ENCODE data around the gene COL25A1. TPM values are rescaled to one million over a fixed set of nuclear protein-coding genes. Genes with fewer than 3 reads are reported as not detected.

The COL25A1 gene
- total and polyA plus RNA-seq, 2 experiments from 2014 or later = 0.25 TPM; not detected in 1

GRCh38 chr4:108887034-108887433, 415.4 kb downstream of the COL25A1 start:
- Histone ChIP-seq H3F3A (ENCODE audit: insufficient read depth) (peaks cover 25% of the 10 kb centered on the region), H3K36me3 (ENCODE audit: low read depth) (no peaks in the 10 kb centered on the region), H3K27ac (no peak overlapping the region), H3K4me1 (ENCODE audit: insufficient read depth) (peaks cover 46% of the 10 kb centered on the region), H3K79me2 (ENCODE audit: insufficient read depth) (no peaks in the 10 kb centered on the region), H3K9me3 (ENCODE audit: low read depth) (no peaks in the 10 kb centered on the region), H3K27me3 (replicated peaks; ENCODE audit: insufficient read depth) (no peaks in the 10 kb centered on the region), H3K9ac (no peak overlapping the region), H3K4me2 (ENCODE audit: unreplicated experiment) (no peak overlapping the region), H4K20me1 (ENCODE audit: insufficient read depth) (no peaks in the 10 kb centered on the region), H3K9me2 (ENCODE audit: insufficient read depth) (no peaks in the 10 kb centered on the region), H3K4me3 (no peak overlapping the region), H2AFZ (peak overlapping the region; percentile 34; the same call in 1 of the 2 replicates)
- DNase-seq = no peak
- TF ChIP-seq EZH2 (IDR thresholded peaks at IDR 0.05; ENCODE audit: insufficient read depth, poor library complexity, severe bottlenecking) (no peak), EZH2phosphoT487 (IDR thresholded peaks at IDR 0.05; ENCODE audit: insufficient read depth, low read depth) (no peak)
- WGBS, 2 experiments (ENCODE audit: low coverage in 1 of 2, low lambda C conversion rate in 2 of 2, missing lambda C conversion rate in 2 of 2) = 77 to 80% methylated on average over 5 of the region's 5 CpGs
- in situ Hi-C loops (cut with MboI) = no loop called here

DNA sequence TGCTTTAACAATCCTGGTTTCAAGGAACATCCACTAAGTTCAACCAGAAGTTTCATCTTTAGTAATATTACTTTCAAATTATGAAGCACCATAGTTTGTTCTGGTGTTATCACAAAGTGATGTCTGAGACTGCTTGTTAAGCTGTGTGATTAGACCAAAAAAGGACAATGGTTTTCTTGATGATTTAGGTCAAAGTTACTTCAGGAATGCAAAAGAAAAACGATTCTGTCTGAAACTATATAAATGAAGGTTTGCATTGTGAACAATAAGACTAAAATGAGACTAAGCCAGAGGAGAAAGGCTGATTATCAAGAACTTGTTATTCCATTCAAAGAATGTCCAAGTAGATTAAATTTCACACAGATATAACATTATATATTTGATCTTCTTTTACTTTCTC, 417.2 kb downstream of the COL25A1 start:
- peak; percentile 17 for DNase-seq
- no peak overlapping the region for H3K9ac ChIP-seq
- H3K4me2 ChIP-seq (ENCODE audit: unreplicated experiment) = peak overlapping the region; percentile 56
- no peak for TF ChIP-seq EZH2 (IDR thresholded peaks at IDR 0.05; ENCODE audit: insufficient read depth, poor library complexity, severe bottlenecking)
- TF ChIP-seq EZH2phosphoT487 (IDR thresholded peaks at IDR 0.05; ENCODE audit: insufficient read depth, low read depth) = no peak
- peaks cover 43% of the 10 kb centered on the region for H3F3A ChIP-seq (ENCODE audit: insufficient read depth)
- H3K4me3 ChIP-seq = peak overlapping the region; percentile 15; the same call in 1 of the 2 replicates
- H3K27ac ChIP-seq = no peak overlapping the region
- H2AFZ ChIP-seq = peak overlapping the region; percentile 42
- no peaks in the 10 kb centered on the region for H3K9me2 ChIP-seq (ENCODE audit: insufficient read depth)
- no peaks in the 10 kb centered on the region for H4K20me1 ChIP-seq (ENCODE audit: insufficient read depth)
- no peaks in the 10 kb centered on the region for H3K79me2 ChIP-seq (ENCODE audit: insufficient read depth)
- no peaks in the 10 kb centered on the region for H3K27me3 ChIP-seq (replicated peaks; ENCODE audit: insufficient read depth)
- 0% methylated on average over 1 of the region's 1 CpG for WGBS, 2 experiments (ENCODE audit: low coverage in 1 of 2, low lambda C conversion rate in 2 of 2, missing lambda C conversion rate in 2 of 2)
- in situ Hi-C loops (cut with MboI) = no loop called here
- no peaks in the 10 kb centered on the region for H3K36me3 ChIP-seq (ENCODE audit: low read depth)
- peaks cover 61% of the 10 kb centered on the region for H3K4me1 ChIP-seq (ENCODE audit: insufficient read depth)
- H3K9me3 ChIP-seq (ENCODE audit: low read depth) = no peaks in the 10 kb centered on the region

DNA sequence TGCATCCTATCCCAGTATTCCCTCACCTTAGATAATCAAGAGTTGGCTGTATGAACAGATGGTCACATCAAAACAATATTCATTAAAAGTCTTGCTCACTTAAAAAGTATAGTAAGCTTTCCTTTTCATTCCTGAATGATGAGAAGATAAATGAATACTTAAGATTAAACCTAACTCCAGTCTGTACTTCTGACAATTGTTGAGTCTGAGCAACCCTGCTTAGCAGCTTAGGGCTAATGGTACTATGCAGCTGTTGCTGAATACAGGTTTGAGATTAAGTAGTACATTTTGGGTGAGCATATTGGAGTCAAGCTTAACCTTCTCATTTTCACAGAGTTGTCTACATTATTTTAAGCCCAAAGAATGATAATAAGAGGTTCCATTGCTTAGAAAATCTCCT, 417.9 kb downstream of the COL25A1 start:
- H3K4me2 ChIP-seq (ENCODE audit: unreplicated experiment) = peak overlapping the region; percentile 56
- H3K9ac ChIP-seq = no peak overlapping the region
- H2AFZ ChIP-seq = peak overlapping the region; percentile 42
- no peak overlapping the region for H3K4me3 ChIP-seq
- peaks cover 43% of the 10 kb centered on the region for H3F3A ChIP-seq (ENCODE audit: insufficient read depth)
- H3K9me2 ChIP-seq (ENCODE audit: insufficient read depth) = no peaks in the 10 kb centered on the region
- in situ Hi-C loops (cut with MboI) = no loop called here
- TF ChIP-seq EZH2phosphoT487 (IDR thresholded peaks at IDR 0.05; ENCODE audit: insufficient read depth, low read depth) (no peak), EZH2 (IDR thresholded peaks at IDR 0.05; ENCODE audit: insufficient read depth, poor library complexity, severe bottlenecking) (no peak)
- H3K79me2 ChIP-seq (ENCODE audit: insufficient read depth) = no peaks in the 10 kb centered on the region
- DNase-seq = peak; percentile 16
- no peaks in the 10 kb centered on the region for H4K20me1 ChIP-seq (ENCODE audit: insufficient read depth)
- H3K27ac ChIP-seq = no peak overlapping the region
- no peaks in the 10 kb centered on the region for H3K27me3 ChIP-seq (replicated peaks; ENCODE audit: insufficient read depth)
- no peaks in the 10 kb centered on the region for H3K9me3 ChIP-seq (ENCODE audit: low read depth)
- no peaks in the 10 kb centered on the region for H3K36me3 ChIP-seq (ENCODE audit: low read depth)
- peaks cover 61% of the 10 kb centered on the region for H3K4me1 ChIP-seq (ENCODE audit: insufficient read depth)

DNA sequence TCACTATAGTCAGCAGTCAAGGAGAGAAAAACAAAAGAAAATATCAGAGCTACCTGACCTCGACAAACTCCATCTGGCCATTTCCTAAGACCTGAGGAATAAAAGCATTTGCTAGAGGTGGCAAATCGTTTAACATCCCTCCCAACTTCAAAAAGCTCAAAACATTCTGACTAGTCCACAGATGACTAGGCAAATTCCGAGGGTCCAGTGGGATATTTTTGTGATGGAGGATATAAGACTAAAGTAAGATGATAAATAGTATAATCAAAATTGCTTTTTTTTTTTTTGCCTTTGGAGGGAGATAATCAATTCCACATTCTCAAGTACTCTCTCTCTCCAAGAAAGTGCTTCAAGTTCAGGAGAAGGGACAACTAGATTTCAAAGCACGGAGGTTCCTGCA, 420.5 kb downstream of the COL25A1 start:
- no peak overlapping the region for H3K9ac ChIP-seq

GRCh38 chr4:108881190-108881589, 421.3 kb downstream of the COL25A1 start:
- H3K27me3 ChIP-seq (replicated peaks; ENCODE audit: insufficient read depth) = no peaks in the 10 kb centered on the region
- WGBS, 2 experiments (ENCODE audit: low coverage in 1 of 2, low lambda C conversion rate in 2 of 2, missing lambda C conversion rate in 2 of 2) = 25 to 38% methylated on average over 3 of the region's 3 CpGs

More for the DNA sequence above, 420.5 kb downstream of the COL25A1 start:
- Histone ChIP-seq H3K27ac (no peak overlapping the region), H3K27me3 (replicated peaks; ENCODE audit: insufficient read depth) (no peaks in the 10 kb centered on the region), H3K4me2 (ENCODE audit: unreplicated experiment) (no peak overlapping the region), H2AFZ (no peak overlapping the region), H3K9me3 (ENCODE audit: low read depth) (no peaks in the 10 kb centered on the region), H3K4me1 (ENCODE audit: insufficient read depth) (peaks cover 38% of the 10 kb centered on the region), H3K79me2 (ENCODE audit: insufficient read depth) (no peaks in the 10 kb centered on the region), H3K9me2 (ENCODE audit: insufficient read depth) (no peaks in the 10 kb centered on the region), H3K36me3 (ENCODE audit: low read depth) (no peaks in the 10 kb centered on the region), H4K20me1 (ENCODE audit: insufficient read depth) (no peaks in the 10 kb centered on the region), H3K4me3 (no peak overlapping the region), H3F3A (ENCODE audit: insufficient read depth) (peaks cover 37% of the 10 kb centered on the region)
- DNase-seq = no peak
- WGBS, 2 experiments (ENCODE audit: low coverage in 1 of 2, low lambda C conversion rate in 2 of 2, missing lambda C conversion rate in 2 of 2) = 48 to 57% methylated on average over 4 of the region's 4 CpGs
- in situ Hi-C loops (cut with MboI) = no loop called here
- TF ChIP-seq EZH2phosphoT487 (IDR thresholded peaks at IDR 0.05; ENCODE audit: insufficient read depth, low read depth) (no peak), EZH2 (IDR thresholded peaks at IDR 0.05; ENCODE audit: insufficient read depth, poor library complexity, severe bottlenecking) (no peak)

More at GRCh38 chr4:108881190-108881589, 421.3 kb downstream of the COL25A1 start:
- in situ Hi-C loops (cut with MboI) = no loop called here
- no peak for TF ChIP-seq EZH2 (IDR thresholded peaks at IDR 0.05; ENCODE audit: insufficient read depth, poor library complexity, severe bottlenecking)
- no peak for TF ChIP-seq EZH2phosphoT487 (IDR thresholded peaks at IDR 0.05; ENCODE audit: insufficient read depth, low read depth)
- Histone ChIP-seq H3K4me3 (no peak overlapping the region), H2AFZ (no peak overlapping the region), H3K36me3 (ENCODE audit: low read depth) (no peaks in the 10 kb centered on the region), H3K79me2 (ENCODE audit: insufficient read depth) (no peaks in the 10 kb centered on the region), H3K9ac (no peak overlapping the region), H3K4me1 (ENCODE audit: insufficient read depth) (peaks cover 37% of the 10 kb centered on the region), H3K9me3 (ENCODE audit: low read depth) (no peaks in the 10 kb centered on the region), H4K20me1 (ENCODE audit: insufficient read depth) (no peaks in the 10 kb centered on the region), H3K9me2 (ENCODE audit: insufficient read depth) (no peaks in the 10 kb centered on the region), H3K27ac (no peak overlapping the region), H3K4me2 (ENCODE audit: unreplicated experiment) (peak overlapping the region; percentile 0), H3F3A (ENCODE audit: insufficient read depth) (peaks cover 37% of the 10 kb centered on the region)
- peak; percentile 68 for DNase-seq
